OCI-M2 (cell line): Measurements from ENCODE around the gene OLFM1.
"Not testable (repeated sequence)": the region's sequence is repeated elsewhere in the genome, so short reads cannot be mapped to it uniquely, and the experiment has no call there.

Source experiments
- DNase-seq: peaks from one replicate; lab custom pipeline; 2025; ENCODE audit not compliant: unreplicated experiment; lab: John Stamatoyannopoulos, UW

OLFM1 gene

DNA sequence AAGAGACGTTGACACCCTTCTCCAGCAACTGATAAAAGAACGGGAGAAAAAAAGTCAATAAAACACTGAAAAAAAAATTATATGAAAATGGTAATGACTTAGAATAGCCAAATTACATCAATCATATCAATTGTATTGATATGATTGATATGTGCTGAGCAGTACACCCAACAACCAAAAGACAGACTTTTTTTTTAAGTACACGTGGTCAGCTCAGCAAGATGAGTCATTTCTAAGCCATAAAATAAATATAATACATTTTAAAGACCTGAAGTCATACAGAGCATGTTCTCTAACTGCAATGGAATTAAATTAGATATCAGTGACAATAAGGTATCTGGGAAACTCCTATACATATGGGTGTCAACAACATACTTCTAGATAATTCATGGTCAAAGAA is 30.9 kb upstream of the OLFM1 start:
- no peak for DNase-seq

DNA sequence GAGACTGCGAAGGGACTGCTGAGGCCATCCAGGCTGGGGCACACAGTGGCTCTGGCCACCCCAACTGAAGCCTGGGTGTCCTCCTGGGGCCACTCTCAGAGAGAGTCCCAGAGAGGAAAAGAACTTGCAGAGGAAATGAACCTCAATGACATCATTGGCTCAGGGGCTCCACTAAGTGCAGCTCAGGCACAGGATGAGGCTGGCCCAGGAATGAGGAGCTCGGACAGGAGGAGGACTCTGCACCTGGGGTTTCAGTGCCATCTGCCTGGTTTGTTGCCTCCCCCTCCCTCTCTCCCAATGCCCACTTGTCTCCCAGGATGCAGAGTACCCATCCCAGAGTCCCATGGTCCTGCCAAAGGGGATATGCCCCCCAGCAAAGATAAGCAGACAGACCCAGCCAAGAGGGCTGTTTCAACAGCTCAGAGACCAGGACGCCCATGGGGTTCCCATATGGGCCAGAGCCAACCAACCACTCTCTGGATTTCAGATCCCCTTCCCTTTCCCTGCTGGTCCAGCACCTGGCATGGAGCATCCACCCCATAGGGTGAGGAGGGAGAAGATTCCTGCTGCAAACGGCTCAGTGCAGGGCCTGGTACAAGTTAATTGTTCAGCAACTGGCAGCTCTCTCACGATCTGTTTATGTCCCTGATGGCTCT is 26.9 kb upstream of the OLFM1 start:
- DNase-seq: no peak

DNA sequence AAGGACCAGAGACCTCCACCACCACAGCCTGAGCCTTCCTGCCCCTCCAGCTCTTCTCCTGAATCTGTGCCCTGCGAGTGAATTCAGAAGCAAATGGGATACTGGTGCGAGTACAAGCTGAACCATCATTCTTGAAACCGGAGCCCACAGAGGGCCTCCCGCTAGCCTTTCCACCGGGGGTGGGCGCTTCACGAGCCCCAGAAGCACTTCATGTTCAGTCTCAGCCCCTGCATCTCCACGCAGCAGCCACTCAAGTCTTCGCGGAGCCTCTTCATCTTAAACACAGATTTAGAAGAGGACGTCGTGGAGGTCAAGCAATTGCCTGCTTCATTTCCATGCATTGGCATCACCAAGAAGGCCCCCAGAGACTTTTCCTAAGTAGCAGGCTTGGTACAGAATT is 26.0 kb upstream of the OLFM1 start:
- no peak for DNase-seq

DNA sequence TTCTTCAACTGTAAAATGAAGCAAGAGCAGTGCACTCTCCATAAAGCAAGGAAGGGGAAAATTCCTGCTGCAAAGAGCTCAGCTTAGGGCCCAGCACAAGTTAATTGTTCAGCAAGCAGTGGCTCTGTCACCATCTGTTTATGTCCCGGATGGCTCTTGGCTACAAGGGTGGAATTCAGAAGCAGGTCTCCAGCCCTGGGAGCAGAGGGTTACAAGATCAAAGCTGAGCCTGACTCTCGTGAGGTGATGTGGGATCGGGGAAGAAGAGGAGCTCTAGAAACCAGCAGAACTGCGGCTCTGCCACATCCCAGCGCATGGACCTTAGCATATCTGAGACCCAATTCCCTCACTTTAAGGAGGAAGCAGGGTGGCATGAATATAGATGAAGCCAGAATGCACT is 25.2 kb upstream of the OLFM1 start:
- DNase-seq: no peak

DNA sequence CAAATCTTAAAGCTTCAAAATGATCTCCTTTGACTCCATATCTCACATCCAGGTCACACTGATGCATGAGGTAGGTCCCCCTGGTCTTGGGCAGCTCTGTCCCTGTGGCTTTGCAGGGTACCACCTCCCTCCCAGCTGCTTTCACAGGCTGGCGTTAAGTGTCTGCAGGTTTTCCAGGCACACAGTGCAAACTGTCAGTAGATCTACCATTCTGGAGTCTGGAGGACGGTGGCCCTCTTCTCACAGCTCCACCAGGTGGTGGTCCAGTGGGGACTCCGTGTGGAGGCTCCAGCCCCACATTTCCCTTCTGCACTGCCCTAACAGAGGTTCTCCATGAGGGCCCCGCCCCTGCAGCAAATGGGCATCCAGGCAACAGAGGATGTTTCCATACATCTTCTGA is 24.0 kb upstream of the OLFM1 start:
- not testable (repeated sequence) for DNase-seq

DNA sequence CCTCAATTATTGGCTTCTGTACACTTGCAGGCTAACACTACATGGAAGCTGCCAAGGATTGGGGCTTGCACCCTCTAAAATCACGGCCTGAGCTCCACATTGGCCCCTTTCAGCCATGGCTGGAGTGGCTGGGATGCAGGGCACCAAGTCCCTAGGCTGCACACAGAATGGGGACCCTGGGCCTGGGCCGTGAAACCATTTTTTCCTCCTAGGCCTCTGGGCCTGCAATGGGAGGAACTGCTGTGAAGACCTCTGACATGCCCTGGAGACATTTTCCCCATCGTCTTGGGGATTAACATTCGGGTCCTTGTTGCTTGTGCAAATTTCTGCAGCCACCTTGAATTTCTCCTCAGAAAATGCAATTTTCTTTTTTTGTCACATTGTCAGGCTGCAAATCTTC is 23.6 kb upstream of the OLFM1 start:
- not testable (repeated sequence) for DNase-seq

DNA sequence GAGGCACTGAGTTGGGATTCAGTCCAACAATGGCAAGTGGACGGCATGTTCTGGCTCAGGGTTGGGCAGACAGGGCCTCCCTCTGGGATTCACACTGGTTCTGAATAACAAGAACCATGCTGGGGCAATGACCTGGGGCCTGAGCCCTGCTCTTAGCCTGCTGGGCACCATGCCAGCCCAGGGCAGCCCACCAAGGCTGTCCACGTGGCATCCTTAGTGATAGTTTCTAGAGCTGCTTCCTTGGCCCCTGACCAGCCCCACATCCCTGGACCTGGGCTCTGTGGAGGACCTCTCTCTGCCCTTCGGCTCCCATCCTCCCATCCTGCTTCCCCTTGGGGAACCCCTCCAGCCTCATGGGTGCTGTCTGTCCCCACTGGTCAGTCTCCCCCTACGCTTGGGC is 22.3 kb upstream of the OLFM1 start:
- DNase-seq: no peak

DNA sequence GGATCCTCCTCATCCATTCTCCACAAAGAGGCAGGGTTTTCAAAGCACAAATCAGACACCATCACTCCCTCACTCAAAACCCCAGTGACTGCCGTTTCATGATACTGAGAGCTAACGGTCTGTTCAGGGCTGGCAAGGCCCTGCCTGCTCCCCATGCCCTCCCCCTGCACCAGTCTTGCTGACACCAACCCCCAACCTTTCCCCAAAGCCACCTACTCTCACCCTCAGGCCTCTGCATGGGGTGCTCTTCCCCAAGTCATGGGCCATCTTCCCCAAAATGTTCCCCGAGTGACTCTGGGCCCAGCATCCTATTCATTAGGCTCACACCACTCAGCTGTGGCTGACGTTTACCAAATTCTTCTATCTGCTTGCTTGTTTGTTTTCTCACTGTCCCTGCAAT is 21.7 kb upstream of the OLFM1 start:
- no peak for DNase-seq

DNA sequence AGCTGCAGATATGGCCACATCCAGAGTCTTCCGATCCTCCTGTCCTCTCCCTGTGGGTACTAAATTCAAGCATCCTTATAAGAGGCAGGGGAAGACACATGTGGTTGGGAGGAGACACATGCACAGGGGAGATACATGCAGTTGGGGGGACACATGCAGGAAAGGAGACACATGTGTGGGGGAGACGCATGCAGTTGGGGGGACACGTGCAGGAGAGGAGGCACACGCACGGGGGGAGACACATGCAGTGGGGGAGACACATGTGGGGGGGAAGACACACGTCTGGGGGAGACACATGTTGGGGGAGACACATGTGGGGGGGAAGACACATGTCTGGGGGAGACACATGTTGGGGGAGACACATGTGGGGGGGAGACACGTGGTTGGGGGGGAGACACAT is 21.2 kb upstream of the OLFM1 start:
- DNase-seq: no peak

DNA sequence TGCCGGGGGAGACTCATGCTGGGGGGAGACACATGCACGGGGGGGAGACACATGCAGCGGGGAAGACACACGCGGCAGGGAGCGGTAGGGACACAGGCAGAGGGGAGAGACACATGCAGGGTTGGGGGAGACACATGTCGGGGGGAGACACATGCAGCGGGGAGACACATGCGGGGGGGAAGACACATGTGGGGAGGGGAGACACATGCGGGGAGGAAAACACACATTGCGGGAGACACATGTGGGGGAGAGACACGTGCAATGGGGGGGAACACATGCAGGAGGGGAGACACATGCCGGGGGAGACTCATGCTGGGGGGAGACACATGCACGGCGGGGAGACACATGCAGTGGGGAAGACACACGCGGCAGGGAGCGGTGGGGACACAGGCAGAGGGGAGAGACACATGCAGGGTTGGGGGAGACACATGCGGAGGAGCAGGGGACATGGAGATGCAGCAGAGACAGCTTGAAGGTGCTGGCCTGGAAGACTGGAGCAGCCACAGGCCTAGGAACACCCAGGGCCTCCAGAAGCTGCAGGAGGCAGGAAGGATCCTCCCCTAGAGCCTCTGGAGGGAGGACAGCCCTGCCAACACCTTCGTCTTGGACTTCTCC is 20.3 kb upstream of the OLFM1 start:
- no peak for DNase-seq

DNA sequence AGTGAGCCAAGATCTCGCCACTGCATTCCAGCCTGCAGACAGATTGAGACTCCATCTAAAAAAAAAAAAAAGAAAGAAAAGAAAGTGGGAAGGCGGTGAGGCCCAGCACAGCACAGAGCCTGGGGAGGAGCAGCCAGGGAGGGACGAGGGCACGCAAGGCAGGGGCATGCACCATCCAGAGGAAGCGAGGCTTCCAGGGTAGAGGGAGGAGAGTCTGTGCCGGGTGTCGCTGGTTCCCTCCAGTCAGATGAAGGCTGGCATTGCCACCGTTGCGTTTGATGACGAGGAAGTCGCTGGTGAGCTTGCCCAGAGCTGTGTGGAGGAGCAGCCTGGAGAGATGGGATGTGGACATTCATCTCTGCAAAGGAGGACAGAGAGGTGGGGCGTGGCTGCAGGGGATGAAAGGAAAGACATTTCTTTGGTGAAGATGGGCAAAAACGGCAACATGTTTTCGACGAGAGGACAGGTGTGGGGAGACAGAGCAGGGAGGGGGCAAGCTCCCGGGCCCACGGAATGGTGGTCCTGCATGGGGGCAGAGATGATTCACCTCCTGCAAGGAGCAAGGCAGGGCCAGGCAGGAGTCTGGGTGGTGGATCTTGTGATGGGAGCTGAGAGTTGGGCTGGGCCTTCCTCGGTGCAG is 18.6 kb upstream of the OLFM1 start:
- DNase-seq: no peak

DNA sequence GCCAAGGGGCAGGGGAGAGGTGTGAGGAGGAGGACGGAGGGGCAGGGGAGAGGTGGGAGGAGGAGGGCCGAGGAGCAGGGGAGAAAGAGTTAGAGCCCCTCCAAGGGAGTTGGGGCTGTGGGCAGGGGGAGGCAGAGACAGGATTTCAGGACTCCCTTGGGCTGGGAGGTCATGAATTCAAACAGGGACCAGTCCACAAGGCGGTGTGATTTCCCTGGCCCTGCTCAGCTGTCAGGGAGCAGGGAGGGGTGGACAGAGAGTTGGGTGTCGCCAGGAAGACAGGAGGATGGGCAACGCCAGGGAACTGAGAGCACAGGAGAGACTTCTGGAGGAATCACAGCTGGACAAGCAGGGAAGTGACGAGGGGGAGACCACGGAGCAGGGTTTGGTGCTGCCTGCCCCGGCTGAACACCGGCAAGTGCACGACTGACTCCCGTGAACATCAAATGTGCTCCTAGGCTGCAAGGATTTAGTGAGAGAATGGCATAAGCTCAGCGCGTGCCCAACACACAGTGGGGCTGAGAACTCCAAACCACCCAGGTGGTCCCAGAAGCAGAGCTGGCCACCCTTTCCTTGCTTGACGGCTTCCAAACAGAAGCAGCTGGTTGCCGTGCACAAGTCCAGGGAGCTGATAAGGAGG is 17.8 kb upstream of the OLFM1 start:
- no peak for DNase-seq

DNA sequence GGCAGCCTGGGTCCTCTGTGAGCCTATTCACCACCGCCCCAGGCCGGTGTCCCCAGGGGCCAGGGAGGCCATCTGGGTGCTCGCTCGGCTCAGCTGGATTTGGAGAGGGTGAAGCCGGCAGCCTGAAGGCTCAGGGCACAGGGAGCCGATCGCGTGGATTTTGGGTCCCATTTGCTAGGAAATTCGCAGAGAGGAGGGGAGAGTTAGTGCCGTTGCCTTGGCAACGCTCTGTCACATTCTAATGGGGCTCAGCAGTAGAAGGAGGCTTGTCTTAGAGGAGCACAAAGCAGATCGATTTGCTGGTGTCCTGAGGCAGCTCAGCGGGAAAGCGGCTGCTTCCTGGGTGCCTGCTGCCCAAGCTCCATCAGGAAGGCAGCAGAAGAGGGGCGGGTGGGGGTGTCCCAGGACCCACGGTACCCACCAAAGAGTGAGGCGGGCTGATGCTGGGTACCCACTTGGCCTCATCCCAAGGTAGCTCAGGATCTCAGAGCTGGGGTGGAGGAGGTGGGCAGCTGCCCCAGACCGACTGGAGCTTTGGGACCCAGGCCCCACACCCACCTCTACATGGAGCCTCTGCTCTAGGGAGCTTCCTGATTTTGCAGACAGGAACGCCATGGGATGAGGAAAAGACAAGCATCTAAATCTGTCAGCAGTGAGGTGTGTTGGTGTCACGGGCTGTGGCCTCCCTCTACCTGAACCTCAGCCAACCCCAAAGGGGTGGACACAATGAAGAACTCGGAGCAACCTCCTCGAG is 17.1 kb upstream of the OLFM1 start:
- DNase-seq: no peak

DNA sequence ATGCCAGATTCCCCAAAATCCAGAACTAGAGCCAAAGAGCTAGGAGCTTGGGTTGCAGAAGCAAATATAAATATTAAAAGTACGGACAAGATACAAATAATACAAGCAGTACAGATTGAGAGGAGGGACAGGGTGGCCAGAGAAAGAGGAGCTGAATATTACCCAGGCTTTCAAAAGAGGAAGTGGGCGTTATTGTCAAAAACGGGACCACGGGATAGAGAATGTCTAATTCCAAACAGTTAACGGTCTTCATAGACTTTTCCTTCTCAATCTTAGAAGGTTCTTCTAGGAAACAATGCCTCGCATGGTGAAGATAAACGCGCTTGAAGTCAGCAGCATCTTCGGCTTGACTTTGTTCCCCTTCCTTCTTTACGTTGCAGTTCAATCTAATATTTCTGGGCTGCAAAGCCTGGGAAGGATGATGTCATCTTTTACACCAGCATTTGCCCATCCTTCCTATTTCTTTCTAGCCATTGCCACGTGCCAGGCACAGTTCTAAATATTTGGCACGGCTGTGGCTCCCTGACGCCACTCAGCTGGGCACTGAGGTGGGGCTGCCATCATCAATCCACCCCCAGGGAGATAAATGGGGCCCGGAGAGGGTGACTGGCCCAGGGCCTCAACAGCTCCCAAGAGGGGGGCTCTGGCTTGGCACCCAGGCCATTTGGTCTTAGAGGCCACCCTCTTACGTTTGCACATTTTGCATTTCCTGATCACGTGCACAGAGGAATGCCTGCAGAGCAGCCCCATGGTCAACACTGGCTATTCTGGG is 16.3 kb upstream of the OLFM1 start:
- DNase-seq: no peak

DNA sequence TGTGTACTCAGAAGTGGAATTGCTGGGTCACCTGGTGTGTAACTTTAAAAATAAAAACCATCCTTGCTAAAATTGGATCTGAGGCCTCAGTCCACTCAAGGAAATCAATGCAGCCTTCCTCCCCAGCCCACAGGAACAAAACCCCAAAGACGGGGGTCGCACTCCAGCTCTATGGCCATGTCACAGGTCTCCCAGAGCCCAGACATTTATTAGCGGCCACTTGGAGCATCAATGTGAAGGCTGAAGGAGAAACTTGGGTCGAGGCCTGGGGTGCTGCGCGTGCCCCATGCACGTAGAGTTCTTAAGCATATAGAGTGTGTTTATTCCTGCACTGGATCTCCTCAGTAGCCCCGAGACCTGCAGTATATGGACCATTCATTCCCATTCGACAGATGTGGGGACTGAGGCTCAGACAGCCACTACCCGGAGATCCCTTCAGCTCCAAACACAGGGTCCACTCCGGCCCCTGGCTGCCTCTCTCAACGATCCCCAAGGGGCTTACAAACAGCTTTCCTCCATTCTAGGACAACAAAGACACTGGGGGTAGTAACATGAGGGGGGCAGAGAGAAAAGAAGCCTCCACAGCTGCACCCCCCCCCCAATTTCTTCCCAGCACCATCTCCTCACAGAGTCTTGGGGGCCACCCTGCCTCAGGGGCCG is 14.3 kb upstream of the OLFM1 start:
- no peak for DNase-seq

DNA sequence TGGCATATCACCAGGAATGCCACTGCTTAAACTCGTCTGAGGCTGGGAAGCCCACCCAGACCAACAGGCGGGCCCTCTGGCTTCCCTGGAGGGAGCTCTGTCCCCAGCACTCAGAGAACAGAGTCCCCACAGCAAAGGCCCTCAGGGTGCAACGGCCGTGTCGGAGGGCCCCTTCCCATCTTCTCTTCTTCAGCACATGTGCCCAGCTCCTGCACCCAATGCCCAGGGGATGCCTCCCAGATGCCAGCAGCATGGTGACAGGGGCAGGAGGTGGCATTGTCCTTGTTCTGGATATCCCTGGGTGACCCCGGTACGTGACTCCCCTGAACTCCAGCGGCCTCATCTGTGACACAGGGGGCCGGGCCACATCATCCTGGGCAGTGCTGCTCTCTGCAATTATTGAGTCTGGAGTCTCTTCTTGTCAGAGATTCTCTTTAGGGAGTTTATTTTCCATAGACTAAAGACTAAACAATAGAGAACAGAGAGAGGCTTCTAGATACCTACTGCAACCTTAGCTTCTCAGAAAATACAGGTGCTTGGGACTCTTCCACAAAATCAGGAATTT is 13.6 kb upstream of the OLFM1 start:
- no peak for DNase-seq

DNA sequence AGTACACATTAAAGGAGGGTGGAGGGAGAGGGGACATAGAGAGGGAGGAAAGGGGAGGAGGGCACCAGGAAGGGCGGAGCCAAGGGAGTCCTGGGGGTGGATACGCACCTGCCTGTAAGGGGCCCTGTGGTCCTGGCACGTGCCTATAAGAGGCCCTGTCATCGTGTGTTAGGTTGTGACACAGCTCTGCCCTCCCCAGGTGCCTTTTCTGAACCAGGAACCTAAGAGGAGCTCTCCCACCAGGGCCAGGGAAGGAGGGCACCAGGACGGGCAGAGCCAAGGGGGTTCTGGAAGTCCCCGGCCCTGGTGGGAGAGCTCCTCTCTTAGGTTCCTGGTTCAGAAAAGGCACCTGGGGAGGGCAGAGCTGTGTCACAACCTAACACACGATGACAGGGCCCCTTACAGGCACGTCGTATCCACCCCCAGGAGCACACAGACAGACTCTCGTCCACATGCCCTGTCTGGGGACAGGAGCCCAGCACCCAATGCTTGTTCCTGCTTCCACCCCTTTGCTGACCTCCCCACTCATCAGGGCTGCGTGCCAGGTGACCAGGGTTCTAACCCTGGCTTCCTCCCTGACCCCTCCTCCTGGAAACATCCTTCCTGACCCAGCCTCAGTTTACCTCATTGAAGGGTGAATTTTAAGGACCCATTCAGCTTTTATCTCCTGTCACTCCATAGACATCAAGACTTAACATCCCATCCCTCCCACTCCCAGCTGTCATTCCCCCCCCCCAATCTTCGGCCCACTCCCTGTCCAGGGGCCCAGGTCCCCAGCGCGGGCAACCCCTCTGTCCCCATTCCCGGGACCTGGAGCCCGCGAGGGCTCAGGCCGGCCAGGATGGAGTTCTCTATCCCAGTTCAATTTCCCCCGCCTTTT is 12.9 kb upstream of the OLFM1 start:
- no peak for DNase-seq

DNA sequence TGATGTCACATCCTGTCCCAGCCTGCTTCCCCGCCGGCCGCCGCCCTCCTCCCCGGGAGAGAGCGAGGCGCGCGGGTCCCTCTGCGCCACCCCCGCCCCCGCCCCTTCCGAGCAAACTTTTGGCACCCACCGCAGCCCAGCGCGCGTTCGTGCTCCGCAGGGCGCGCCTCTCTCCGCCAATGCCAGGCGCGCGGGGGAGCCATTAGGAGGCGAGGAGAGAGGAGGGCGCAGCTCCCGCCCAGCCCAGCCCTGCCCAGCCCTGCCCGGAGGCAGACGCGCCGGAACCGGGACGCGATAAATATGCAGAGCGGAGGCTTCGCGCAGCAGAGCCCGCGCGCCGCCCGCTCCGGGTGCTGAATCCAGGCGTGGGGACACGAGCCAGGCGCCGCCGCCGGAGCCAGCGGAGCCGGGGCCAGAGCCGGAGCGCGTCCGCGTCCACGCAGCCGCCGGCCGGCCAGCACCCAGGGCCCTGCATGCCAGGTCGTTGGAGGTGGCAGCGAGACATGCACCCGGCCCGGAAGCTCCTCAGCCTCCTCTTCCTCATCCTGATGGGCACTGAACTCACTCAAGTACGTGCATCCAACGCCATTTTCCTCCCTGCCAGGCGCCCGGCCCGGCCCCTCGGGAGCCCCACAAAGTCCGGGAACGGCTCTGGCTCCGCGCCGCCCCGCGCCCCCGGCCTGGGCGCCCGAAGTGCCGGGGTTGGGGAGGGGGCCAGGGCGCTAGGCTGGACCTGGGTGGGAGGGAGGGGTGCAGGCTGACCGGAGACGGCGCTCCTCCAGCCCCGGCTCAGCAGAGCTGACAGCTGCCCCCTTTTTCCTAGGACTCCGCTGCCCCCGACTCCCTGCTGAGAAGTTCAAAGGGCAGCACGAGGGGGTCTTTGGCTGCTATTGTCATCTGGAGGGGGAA is 12.0 kb upstream of the OLFM1 start:
- DNase-seq: no peak
